Suppressor macrophage (primary cell): Measurements from ENCODE around the gene ZPBP2.
A peak's percentile ranks its signal among the peaks of the same experiment; 100 is the strongest.

Experiments
- DNase-seq, 4 experiments: peaks; one replicate each; pipeline ENCODE4 v3.0.0-alpha.2; 2020 to 2022

Gene ZPBP2

GRCh38 chr17:39913989-39914388 lies 46.0 kb downstream of the ZPBP2 start:
- DNase-seq, result no peak

GRCh38 chr17:39915559-39915958 lies 47.6 kb downstream of the ZPBP2 start:
- no peak for DNase-seq

- no peak for DNase-seq
These were observed 48.9 kb downstream of the ZPBP2 start for GRCh38 chr17:39916918-39917317.

- no peak for DNase-seq
These were observed 51.2 kb downstream of the ZPBP2 start for GRCh38 chr17:39919087-39919683.

GRCh38 chr17:39920218-39921210 lies 52.5 kb downstream of the ZPBP2 start:
- DNase-seq, result peak in 1 of 4 experiments; percentile 3

GRCh38 chr17:39921323-39921722 lies 53.3 kb downstream of the ZPBP2 start:
- DNase-seq, result peak in 3 of 4 experiments; percentile 27 to 45 (median 39)

GRCh38 chr17:39922006-39922405 lies 54.0 kb downstream of the ZPBP2 start:
- DNase-seq, result no peak

- no peak for DNase-seq
These were observed 55.2 kb downstream of the ZPBP2 start for GRCh38 chr17:39923230-39923629.

- DNase-seq, result no peak
These were observed 56.1 kb downstream of the ZPBP2 start for GRCh38 chr17:39923836-39924690.

- no peak for DNase-seq
These were observed 56.7 kb downstream of the ZPBP2 start for GRCh38 chr17:39924691-39925055.

GRCh38 chr17:39925282-39926134 lies 57.5 kb downstream of the ZPBP2 start:
- no peak for DNase-seq

- no peak for DNase-seq
These were observed 58.2 kb downstream of the ZPBP2 start for GRCh38 chr17:39926135-39926587.

- DNase-seq, result peak in 3 of 4 experiments; percentile 38 to 58 (median 42)
These were observed 58.6 kb downstream of the ZPBP2 start for GRCh38 chr17:39926588-39927100.
